Smooth muscle cell (in vitro differentiated cells): Measurements from ENCODE around the gene LRRC27. TPM values are rescaled to one million over a fixed set of nuclear protein-coding genes. Genes with fewer than 3 reads are reported as not detected.
"Not testable (repeated sequence)": the region's sequence is repeated elsewhere in the genome, so short reads cannot be mapped to it uniquely, and the experiment has no call there.

ENCODE experiments used
- DNase-seq: peaks from one replicate; lab custom pipeline; 2025; ENCODE audit not compliant: unreplicated experiment; lab: John Stamatoyannopoulos, UW
- H2AFZ ChIP-seq: fragments of 200-600 bp; sonication (generic); 2 replicates; pipeline ENCODE4 v1.6.0; 2016; ENCODE audit warnings: antibody characterized with exemption, low read depth, mild to moderate bottlenecking
- H3F3A ChIP-seq: fragments of 200-600 bp; sonication (generic); 2 replicates; pipeline ENCODE4 v1.6.0; 2017; ENCODE audit warnings: antibody characterized with exemption, low read depth
- H3K27ac ChIP-seq: fragments of 200-600 bp; sonication (generic); 2 replicates; pipeline ENCODE4 v1.5.1; 2016; ENCODE audit warnings: low read depth, mild to moderate bottlenecking
- H3K27me3 ChIP-seq: fragments of 200-600 bp; sonication (generic); 2 replicates; pipeline ENCODE4 v1.6.1; 2016; ENCODE audit warnings: low read depth, mild to moderate bottlenecking
- H3K36me3 ChIP-seq: fragments of 200-600 bp; sonication (generic); 2 replicates; pipeline ENCODE4 v1.5.1; 2016; ENCODE audit warnings: low read depth
- H3K4me1 ChIP-seq: fragments of 200-600 bp; sonication (generic); 2 replicates; pipeline ENCODE4 v1.5.1; 2016; ENCODE audit warnings: low read depth
- H3K4me2 ChIP-seq: fragments of 200-600 bp; sonication (generic); 2 replicates; pipeline ENCODE4 v1.6.0; 2016; ENCODE audit warnings: mild to moderate bottlenecking
- H3K4me3 ChIP-seq: fragments of 200-600 bp; sonication (generic); 2 replicates; pipeline ENCODE4 v1.5.1; 2016; ENCODE audit warnings: mild to moderate bottlenecking
- H3K79me2 ChIP-seq: fragments of 200-600 bp; sonication (generic); 2 replicates; pipeline ENCODE4 v1.6.0; 2016; ENCODE audit warnings: low read depth, mild to moderate bottlenecking
- H3K9ac ChIP-seq: fragments of 200-600 bp; sonication (generic); 2 replicates; pipeline ENCODE4 v1.6.0; 2016; ENCODE audit warnings: low read depth
- H3K9me3 ChIP-seq: fragments of 200-600 bp; sonication (generic); replicated peaks from 2 replicates; pipeline ENCODE4 v1.5.1; 2016; ENCODE audit warnings: low read depth
- H4K20me1 ChIP-seq: fragments of 200-600 bp; sonication (generic); 2 replicates; pipeline ENCODE4 v1.6.0; 2016; ENCODE audit warnings: low read depth
- WGBS: methylation state at CpG from one replicate; pipeline ENCODE4 v1.1.7; 2016; ENCODE audit warnings: low lambda C conversion rate; 5-methylcytosine and 5-hydroxymethylcytosine counted together
- polyA plus RNA-seq: library from polyadenylated mRNA; unstranded; fragments of >200 nt; fragmentation: Nextera tagmentation; extraction: Ambion mirVana; gene quantifications from 2 replicates; pipeline ENCODE4 v1.2.1, GENCODE V29; 2016
- total RNA-seq: library from RNA; depleted of rRNA; stranded (reverse); fragments of >200 nt; gene quantifications from 2 replicates; pipeline ENCODE4 v1.2.3, GENCODE V29; 2014
- TF ChIP-seq, protein P1 (sequence below): fragments of 200-600 bp; sonication (generic); IDR thresholded peaks from 2 replicates; pipeline ENCODE4 v1.5.1; 2017; ENCODE audit warnings: borderline replicate concordance, mild to moderate bottlenecking, antibody characterized with exemption; ENCODE audit not compliant: insufficient read depth, poor library complexity, severe bottlenecking

LRRC27 gene
- total and polyA plus RNA-seq, 2 experiments from 2014 or later: 7.6 to 11.5 TPM

DNA sequence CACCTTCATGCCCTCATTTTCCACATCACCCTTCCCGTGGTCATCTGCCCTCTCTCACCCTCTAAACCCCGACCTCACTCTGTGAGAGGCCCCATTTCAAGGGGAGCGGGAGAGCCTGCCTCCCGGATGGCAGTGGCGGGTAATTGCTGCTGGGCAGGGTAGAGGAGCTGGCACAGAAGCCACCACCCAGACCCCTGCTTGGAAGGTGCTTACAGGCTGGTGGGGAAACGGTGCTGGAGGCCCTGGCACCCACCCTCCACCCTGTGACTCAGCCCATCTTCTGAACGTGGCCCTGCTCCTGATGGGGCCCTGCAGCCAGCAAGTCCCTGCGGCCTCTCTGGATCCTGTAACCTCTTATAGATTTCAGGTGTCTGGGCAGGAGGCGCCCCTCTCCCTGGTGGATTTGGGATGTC, 54.4 kb downstream of the LRRC27 start:
- Histone ChIP-seq H4K20me1 (no peaks in the 10 kb centered on the region), H3K79me2 (no peaks in the 10 kb centered on the region), H3K4me3 (no peak overlapping the region), H3K27me3 (no peaks in the 10 kb centered on the region), H2AFZ (no peak overlapping the region), H3K36me3 (no peaks in the 10 kb centered on the region), H3K9ac (no peak overlapping the region), H3F3A (no peaks in the 10 kb centered on the region), H3K4me2 (no peak overlapping the region), H3K27ac (no peak overlapping the region), H3K4me1 (no peaks in the 10 kb centered on the region), H3K9me3 (no peaks in the 10 kb centered on the region)
- TF ChIP-seq, protein P1, sequence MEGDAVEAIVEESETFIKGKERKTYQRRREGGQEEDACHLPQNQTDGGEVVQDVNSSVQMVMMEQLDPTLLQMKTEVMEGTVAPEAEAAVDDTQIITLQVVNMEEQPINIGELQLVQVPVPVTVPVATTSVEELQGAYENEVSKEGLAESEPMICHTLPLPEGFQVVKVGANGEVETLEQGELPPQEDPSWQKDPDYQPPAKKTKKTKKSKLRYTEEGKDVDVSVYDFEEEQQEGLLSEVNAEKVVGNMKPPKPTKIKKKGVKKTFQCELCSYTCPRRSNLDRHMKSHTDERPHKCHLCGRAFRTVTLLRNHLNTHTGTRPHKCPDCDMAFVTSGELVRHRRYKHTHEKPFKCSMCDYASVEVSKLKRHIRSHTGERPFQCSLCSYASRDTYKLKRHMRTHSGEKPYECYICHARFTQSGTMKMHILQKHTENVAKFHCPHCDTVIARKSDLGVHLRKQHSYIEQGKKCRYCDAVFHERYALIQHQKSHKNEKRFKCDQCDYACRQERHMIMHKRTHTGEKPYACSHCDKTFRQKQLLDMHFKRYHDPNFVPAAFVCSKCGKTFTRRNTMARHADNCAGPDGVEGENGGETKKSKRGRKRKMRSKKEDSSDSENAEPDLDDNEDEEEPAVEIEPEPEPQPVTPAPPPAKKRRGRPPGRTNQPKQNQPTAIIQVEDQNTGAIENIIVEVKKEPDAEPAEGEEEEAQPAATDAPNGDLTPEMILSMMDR: no peak
- 82% methylated on average over 9 of the region's 9 CpGs for WGBS
- DNase-seq: no peak

DNA sequence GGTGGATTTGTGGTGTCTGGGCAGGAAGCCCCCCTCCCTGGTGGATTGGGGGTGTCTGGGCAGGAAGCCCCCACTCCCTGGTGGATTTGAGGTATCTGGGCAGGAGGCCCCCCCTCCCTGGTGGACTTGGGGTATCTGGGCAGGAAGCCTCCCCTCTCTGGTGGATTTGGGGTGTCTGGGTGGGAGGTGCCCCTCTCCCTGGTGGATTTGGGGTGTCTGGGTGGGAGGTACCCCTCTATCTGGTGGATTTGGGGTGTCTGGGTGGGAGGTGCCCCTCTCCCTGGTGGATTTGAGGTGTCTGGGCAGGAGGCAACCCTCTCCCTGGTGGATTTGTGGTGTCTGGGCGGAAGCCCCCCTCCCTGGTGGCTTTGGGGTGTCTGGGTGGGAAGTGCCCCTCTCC, 54.9 kb downstream of the LRRC27 start:
- DNase-seq, H3K9ac ChIP-seq: not testable (repeated sequence)
- WGBS: 80% methylated on average over 1 of the region's 1 CpG

DNA sequence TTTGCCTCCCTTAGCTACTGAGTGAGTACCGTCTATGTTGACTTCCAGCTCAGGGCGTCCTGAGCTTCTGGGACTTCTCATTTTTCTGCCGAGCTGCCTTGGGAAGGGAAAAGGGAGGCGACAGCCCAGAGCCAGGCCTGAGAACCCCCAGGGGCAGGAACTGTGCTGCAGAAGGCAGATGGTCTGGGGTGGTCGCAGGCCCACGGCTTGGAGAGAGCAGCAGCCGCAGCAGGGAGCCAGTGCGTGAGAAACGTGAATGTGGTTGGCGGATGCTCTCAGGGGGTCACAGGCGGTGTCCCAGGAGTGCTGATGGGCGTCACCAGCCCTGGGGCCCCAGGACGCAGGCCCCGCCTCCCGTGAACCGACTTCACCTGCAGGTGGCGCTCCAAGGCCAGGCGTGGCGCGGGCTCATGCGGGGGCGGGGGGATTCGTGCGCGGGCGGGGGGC, 55.8 kb downstream of the LRRC27 start:
- H3K4me3 ChIP-seq: no peak overlapping the region
- TF ChIP-seq, protein P1: peak; percentile 62
- no peaks in the 10 kb centered on the region for H3K79me2 ChIP-seq
- no peak overlapping the region for H2AFZ ChIP-seq
- no peaks in the 10 kb centered on the region for H3K9me3 ChIP-seq
- H3K9ac ChIP-seq: no peak overlapping the region
- 11% methylated on average over 12 of the region's 26 CpGs for WGBS
- no peaks in the 10 kb centered on the region for H3K36me3 ChIP-seq
- no peak overlapping the region for H3K27ac ChIP-seq
- peaks cover 4% of the 10 kb centered on the region for H3F3A ChIP-seq
- peak; percentile 49 for DNase-seq
- H4K20me1 ChIP-seq: no peaks in the 10 kb centered on the region
- no peaks in the 10 kb centered on the region for H3K4me1 ChIP-seq
- H3K4me2 ChIP-seq: no peak overlapping the region
- no peaks in the 10 kb centered on the region for H3K27me3 ChIP-seq

More for the DNA sequence above, 54.9 kb downstream of the LRRC27 start:
- H3K36me3 ChIP-seq, H3K4me2 ChIP-seq, H3K4me3 ChIP-seq, H4K20me1 ChIP-seq, H3K4me1 ChIP-seq, H3K27ac ChIP-seq, H2AFZ ChIP-seq, H3K9me3 ChIP-seq, H3K79me2 ChIP-seq, H3K27me3 ChIP-seq, H3F3A ChIP-seq: not testable (repeated sequence)

DNA sequence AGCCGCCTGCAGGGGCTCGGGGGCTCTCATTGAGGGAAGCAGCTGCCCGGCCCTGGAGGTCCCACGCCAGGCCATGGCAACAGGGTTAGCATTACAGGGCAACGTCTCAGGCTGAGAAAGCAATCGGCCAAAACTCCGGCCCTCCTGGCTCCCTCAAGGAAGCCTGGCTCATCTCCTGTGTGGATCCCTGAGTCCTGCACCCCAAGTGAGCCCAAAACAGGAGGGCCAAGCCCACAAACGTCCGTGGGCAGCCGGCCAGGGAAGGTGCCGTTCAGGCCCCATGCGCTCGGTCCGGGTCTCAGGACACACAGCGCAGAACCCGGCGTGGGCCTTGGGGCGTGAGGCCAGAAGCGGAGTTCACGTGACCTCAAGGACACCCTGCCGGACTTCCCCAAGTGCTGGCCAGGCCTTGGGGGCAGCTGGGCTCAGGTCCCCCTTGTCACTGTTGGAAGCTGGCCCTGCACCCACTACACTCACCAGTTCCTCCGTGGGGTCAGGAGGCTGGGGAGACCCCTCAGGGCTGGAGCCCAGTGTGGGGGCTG, 57.0 kb downstream of the LRRC27 start:
- no peak for DNase-seq
- 71% methylated on average over 18 of the region's 22 CpGs for WGBS

More for the DNA sequence above, 57.0 kb downstream of the LRRC27 start:
- Histone ChIP-seq H3K27ac (no peak overlapping the region), H3K4me1 (no peaks in the 10 kb centered on the region), H3K4me3 (no peak overlapping the region), H3K9ac (no peak overlapping the region), H3F3A (peaks cover 8% of the 10 kb centered on the region), H3K79me2 (no peaks in the 10 kb centered on the region), H3K27me3 (no peaks in the 10 kb centered on the region), H3K9me3 (no peaks in the 10 kb centered on the region), H2AFZ (no peak overlapping the region), H4K20me1 (no peaks in the 10 kb centered on the region), H3K36me3 (no peaks in the 10 kb centered on the region), H3K4me2 (no peak overlapping the region)
- TF ChIP-seq, protein P1: no peak
